ENCODE measurements around the gene FNDC10.

The FNDC10 gene

GRCh38 chr1:1553821-1554494 is 46.0 kb downstream of the FNDC10 start:
- no peak for DNase-seq (ENCODE audit: low read depth)
- no peak for TF ChIP-seq CTCF (conservative IDR thresholded peaks at IDR 0.05; ENCODE audit: control insufficient read depth, insufficient read depth, low read depth, low read length)

GRCh38 chr1:1552263-1552639 is 47.7 kb downstream of the FNDC10 start:
- TF ChIP-seq CTCF (conservative IDR thresholded peaks at IDR 0.05; ENCODE audit: control insufficient read depth, insufficient read depth, low read depth, low read length): no peak
- DNase-seq (ENCODE audit: low read depth): no peak
- no peak overlapping the region for H3K4me3 ChIP-seq (ENCODE audit: control insufficient read depth, low read depth, low read length)

More at GRCh38 chr1:1553821-1554494, 46.0 kb downstream of the FNDC10 start:
- H3K4me3 ChIP-seq (ENCODE audit: control insufficient read depth, low read depth, low read length): no peak overlapping the region

- no peak for TF ChIP-seq CTCF (conservative IDR thresholded peaks at IDR 0.05; ENCODE audit: control insufficient read depth, insufficient read depth, low read depth, low read length)
- DNase-seq (ENCODE audit: low read depth): no peak
- no peak overlapping the region for H3K4me3 ChIP-seq (ENCODE audit: control insufficient read depth, low read depth, low read length)
These were observed 48.2 kb downstream of the FNDC10 start for GRCh38 chr1:1551524-1552262.

GRCh38 chr1:1550591-1551432 is 49.1 kb downstream of the FNDC10 start:
- DNase-seq (ENCODE audit: low read depth): peak; percentile 80
- peak; percentile 61 for TF ChIP-seq CTCF (conservative IDR thresholded peaks at IDR 0.05; ENCODE audit: control insufficient read depth, insufficient read depth, low read depth, low read length)
- H3K4me3 ChIP-seq (ENCODE audit: control insufficient read depth, low read depth, low read length): no peak overlapping the region

- no peak overlapping the region for H3K4me3 ChIP-seq (ENCODE audit: control insufficient read depth, low read depth, low read length)
- TF ChIP-seq CTCF (conservative IDR thresholded peaks at IDR 0.05; ENCODE audit: control insufficient read depth, insufficient read depth, low read depth, low read length): no peak
- DNase-seq (ENCODE audit: low read depth): no peak
These were observed 49.8 kb downstream of the FNDC10 start for GRCh38 chr1:1550087-1550486.

GRCh38 chr1:1548591-1548990 is 51.3 kb downstream of the FNDC10 start:
- no peak for TF ChIP-seq CTCF (conservative IDR thresholded peaks at IDR 0.05; ENCODE audit: control insufficient read depth, insufficient read depth, low read depth, low read length)
- H3K4me3 ChIP-seq (ENCODE audit: control insufficient read depth, low read depth, low read length): no peak overlapping the region
- DNase-seq (ENCODE audit: low read depth): no peak

Measured in fibroblast of mammary gland (primary cell).